H1 (cell line): ENCODE results near the gene GRK3. TPM values are rescaled to one million over a fixed set of nuclear protein-coding genes. Genes with fewer than 3 reads are reported as not detected.

Source experiments
- CTCF ChIA-PET: fragments of 300-600 bp; sonication (Branson Sonifier 250); formaldehyde crosslinking; loops from one replicate; lab custom pipeline; 2021; ENCODE audit not compliant: partially characterized antibody; lab: Charles Lee
- POLR2A ChIA-PET: fragments of 300-600 bp; sonication (Branson Sonifier 250); formaldehyde crosslinking; loops from one replicate; lab custom pipeline; 2021; ENCODE audit warnings: inconsistent platforms; ENCODE audit not compliant: partially characterized antibody; lab: Charles Lee
- DNase-seq, 2 experiments: peaks; one replicate each; pipeline versions ENCODE4 v3.0.0 to v3.0.0-alpha.2; 2010 to 2022; ENCODE audit warnings: low spot score in 2 of 2, low read depth in 1 of 2, mixed read lengths in 1 of 2
- FAIRE-seq: peaks from 2 replicates; lab custom pipeline; 2011; peaks lifted over from hg19 to GRCh38; lab: Jason Lieb, UNC
- H2AFZ ChIP-seq: 2 replicates; pipeline ENCODE4 v1.8.1; 2012; ENCODE audit warnings: low read length, inconsistent platforms
- H2AK5ac ChIP-seq: 2 replicates; pipeline ENCODE4 v1.6.1; 2013; ENCODE audit warnings: low read depth, low read length
- H2BK120ac ChIP-seq: replicated peaks from 2 replicates; pipeline ENCODE3; 2013; ENCODE audit warnings: low read depth, low read length, inconsistent platforms
- H2BK12ac ChIP-seq: 2 replicates; pipeline ENCODE4 v1.6.1; 2013; ENCODE audit warnings: low read depth, low read length
- H2BK15ac ChIP-seq: 2 replicates; pipeline ENCODE4 v1.6.1; 2013; ENCODE audit warnings: low read length
- H2BK20ac ChIP-seq: 2 replicates; pipeline ENCODE4 v1.6.1; 2013; ENCODE audit warnings: low read length
- H2BK5ac ChIP-seq: 2 replicates; pipeline ENCODE4 v1.6.1; 2013; ENCODE audit warnings: low read depth, low read length
- H3K14ac ChIP-seq: 2 replicates; pipeline ENCODE4 v1.6.1; 2013; ENCODE audit warnings: inconsistent platforms; ENCODE audit not compliant: insufficient read length
- H3K18ac ChIP-seq: 2 replicates; pipeline ENCODE4 v1.6.1; 2013; ENCODE audit warnings: low read length; ENCODE audit errors: extremely low read depth
- H3K23ac ChIP-seq: 2 replicates; pipeline ENCODE4 v1.6.1; 2013; ENCODE audit warnings: inconsistent platforms; ENCODE audit not compliant: insufficient read length
- H3K23me2 ChIP-seq: 2 replicates; pipeline ENCODE4 v1.6.1; 2013; ENCODE audit warnings: low read depth, low read length
- H3K27ac ChIP-seq: 2 replicates; pipeline ENCODE4 v1.6.1; 2011; ENCODE audit warnings: low read depth, low read length, inconsistent platforms
- H3K27me3 ChIP-seq, 4 experiments: replicated peaks in 1 of 4; 1 replicate in 1 of 4; 2 replicates in 3 of 4; pipeline versions ENCODE4 v1.6.1 to v1.8.1; 2011 to 2013; ENCODE audit warnings: low read length in 3 of 4, mild to moderate bottlenecking in 3 of 4, inconsistent platforms in 2 of 4, mixed read lengths in 2 of 4, moderate library complexity in 1 of 4; ENCODE audit not compliant: control insufficient read depth in 3 of 4, insufficient read depth in 3 of 4; ENCODE audit errors: extremely low read depth in 1 of 4
- H3K36me3 ChIP-seq, 4 experiments: 2 replicates each; pipeline versions ENCODE4 v1.6.1 to v1.8.1; 2011 to 2013; ENCODE audit warnings: mild to moderate bottlenecking in 4 of 4, low read length in 3 of 4, moderate library complexity in 2 of 4, control low read depth in 1 of 4, inconsistent platforms in 1 of 4; ENCODE audit not compliant: insufficient read depth in 4 of 4, control insufficient read depth in 2 of 4
- H3K4ac ChIP-seq: replicated peaks from 2 replicates; pipeline ENCODE3; 2013; ENCODE audit warnings: low read length, low read depth, mixed read lengths, inconsistent platforms; ENCODE audit not compliant: insufficient read length
- H3K4me1 ChIP-seq, 4 experiments: replicated peaks in 1 of 4; 1 replicate in 1 of 4; 2 replicates in 3 of 4; pipeline versions ENCODE4 v1.6.1 to v1.8.1; 2011 to 2013; ENCODE audit warnings: low read length in 3 of 4, inconsistent platforms in 2 of 4, mixed read lengths in 1 of 4; ENCODE audit not compliant: insufficient read depth in 4 of 4, control insufficient read depth in 3 of 4
- H3K4me2 ChIP-seq, 2 experiments: 2 replicates each; pipeline versions ENCODE4 v1.6.1 to v1.8.1; 2011 to 2013; ENCODE audit warnings: low read depth in 2 of 2, low read length in 2 of 2, control low read depth in 1 of 2, inconsistent platforms in 1 of 2, mild to moderate bottlenecking in 1 of 2; ENCODE audit not compliant: insufficient read depth in 1 of 2
- H3K4me3 ChIP-seq, 4 experiments: fragments of 200-600, 300-600 bp in 1 of 4; sonication (generic), shearing (Covaris generic), sonication (Bioruptor Twin) in 1 of 4; 2 replicates each; pipeline versions ENCODE4 v1.5.1 to v1.8.1; 2011 to 2016; ENCODE audit warnings: low read length in 4 of 4, low read depth in 3 of 4, control low read depth in 2 of 4, inconsistent platforms in 2 of 4, mild to moderate bottlenecking in 2 of 4, mixed read lengths in 1 of 4, moderate library complexity in 1 of 4; ENCODE audit not compliant: insufficient read depth in 2 of 4; ENCODE audit errors: extremely low read depth in 1 of 4
- H3K56ac ChIP-seq: replicated peaks from 2 replicates; pipeline ENCODE3; 2013; ENCODE audit warnings: low read depth, mild to moderate bottlenecking, mixed read lengths, low read length, inconsistent platforms; ENCODE audit not compliant: insufficient read length
- H3K79me1 ChIP-seq: 2 replicates; pipeline ENCODE4 v1.6.1; 2013; ENCODE audit warnings: low read depth, low read length, control low read depth
- H3K79me2 ChIP-seq, 2 experiments: 2 replicates each; pipeline versions ENCODE4 v1.6.1 to v1.8.1; 2012 to 2013; ENCODE audit warnings: low read length in 2 of 2, mild to moderate bottlenecking in 2 of 2, inconsistent platforms in 1 of 2; ENCODE audit not compliant: insufficient read depth in 2 of 2, control insufficient read depth in 1 of 2
- H3K9ac ChIP-seq, 4 experiments: replicated peaks in 1 of 4; 1 replicate in 1 of 4; 2 replicates in 3 of 4; pipeline versions ENCODE4 v1.6.1 to v1.8.1; 2011 to 2013; ENCODE audit warnings: low read depth in 3 of 4, low read length in 3 of 4, control low read depth in 2 of 4, mild to moderate bottlenecking in 2 of 4, moderate library complexity in 2 of 4, inconsistent platforms in 1 of 4; ENCODE audit errors: extremely low read depth in 1 of 4
- H3K9me3 ChIP-seq, 2 experiments: 2 replicates each; pipeline versions ENCODE4 v1.6.1 to v1.8.1; 2012 to 2013; ENCODE audit warnings: mild to moderate bottlenecking in 2 of 2, moderate library complexity in 2 of 2, control low read depth in 1 of 2, inconsistent platforms in 1 of 2, low read depth in 1 of 2, low read length in 1 of 2, mixed read lengths in 1 of 2; ENCODE audit not compliant: insufficient read depth in 2 of 2
- H4K20me1 ChIP-seq, 2 experiments: replicated peaks in 1 of 2; 2 replicates each; pipeline versions ENCODE3 to v1.8.1; 2011 to 2013; ENCODE audit warnings: inconsistent platforms in 2 of 2, low read length in 2 of 2, mild to moderate bottlenecking in 1 of 2; ENCODE audit not compliant: insufficient read depth in 2 of 2, control insufficient read depth in 1 of 2
- H4K5ac ChIP-seq: 2 replicates; pipeline ENCODE4 v1.6.1; 2013; ENCODE audit warnings: low read length, low read depth, mixed read lengths, inconsistent platforms; ENCODE audit not compliant: insufficient read length
- H4K8ac ChIP-seq: 2 replicates; pipeline ENCODE4 v1.8.0; 2013; ENCODE audit warnings: mild to moderate bottlenecking, moderate library complexity, low read length, inconsistent platforms; ENCODE audit not compliant: insufficient read depth; ENCODE audit errors: extremely low read depth
- H4K91ac ChIP-seq: replicated peaks from 2 replicates; pipeline ENCODE3; 2013; ENCODE audit warnings: low read length, mixed read lengths, inconsistent platforms; ENCODE audit not compliant: insufficient read length
- CREB1 ChIP-seq: IDR thresholded peaks from 2 replicates; pipeline ENCODE4 v1.6.1; 2012; ENCODE audit warnings: inconsistent platforms
- CTBP2 ChIP-seq: IDR thresholded peaks from 2 replicates; pipeline ENCODE4 v1.7.0; 2011; ENCODE audit warnings: borderline replicate concordance, mild to moderate bottlenecking, moderate library complexity, mixed read lengths, low read length; ENCODE audit not compliant: insufficient read depth, insufficient read length
- EP300 ChIP-seq, 2 experiments: IDR thresholded peaks; 1 replicate in 1 of 2; 2 replicates in 1 of 2; pipeline ENCODE4 v1.6.1; 2011 to 2012; ENCODE audit warnings: low read depth in 2 of 2, low read length in 2 of 2, mild to moderate bottlenecking in 2 of 2, borderline replicate concordance in 1 of 2, inconsistent platforms in 1 of 2, moderate library complexity in 1 of 2
- HDAC2 ChIP-seq, 2 experiments: fragments of 300-600 bp in 1 of 2; sonication (generic) in 1 of 2; IDR thresholded peaks; 2 replicates each; pipeline ENCODE4 v1.6.1; 2011 to 2012; ENCODE audit warnings: low read depth in 2 of 2, low read length in 2 of 2, mild to moderate bottlenecking in 2 of 2, moderate library complexity in 2 of 2, borderline replicate concordance in 1 of 2, inconsistent platforms in 1 of 2
- HDAC6 ChIP-seq: IDR thresholded peaks from one replicate; pipeline ENCODE4 v1.7.1; 2012; ENCODE audit warnings: low read depth, mild to moderate bottlenecking, inconsistent platforms, low read length, moderate library complexity
- NRF1 ChIP-seq: IDR thresholded peaks from 2 replicates; pipeline ENCODE4 v1.6.1; 2011; ENCODE audit warnings: mild to moderate bottlenecking, low read depth, low read length, improper control_type of control experiment
- PHF8 ChIP-seq: fragments of 200-600 bp; sonication (generic); conservative IDR thresholded peaks from 2 replicates; pipeline ENCODE4 v1.7.1; 2012; ENCODE audit warnings: low read depth, mild to moderate bottlenecking, inconsistent platforms, low read length, moderate library complexity
- RFX5 ChIP-seq: IDR thresholded peaks from 2 replicates; pipeline ENCODE4 v1.6.1; 2011; ENCODE audit warnings: low read depth, low read length, improper control_type of control experiment, borderline replicate concordance
- RXRA ChIP-seq: IDR thresholded peaks from 2 replicates; pipeline ENCODE4 v1.6.1; 2011; ENCODE audit warnings: low read depth, mild to moderate bottlenecking, low read length, moderate library complexity; ENCODE audit not compliant: insufficient read depth
- SIX5 ChIP-seq: IDR thresholded peaks from 2 replicates; pipeline ENCODE4 v1.6.1; 2011; ENCODE audit warnings: mild to moderate bottlenecking, low read depth, low read length
- WGBS, 2 experiments: shearing (Covaris generic) in 1 of 2; methylation state at CpG; one replicate each; pipeline versions ENCODE4 v1.1.6 to v1.1.7; 2013 to 2015; ENCODE audit warnings: low lambda C conversion rate in 2 of 2, mixed read lengths in 2 of 2, inconsistent platforms in 1 of 2, low coverage in 1 of 2, missing lambda C conversion rate in 1 of 2; ENCODE audit not compliant: insufficient replicate concordance in 2 of 2, insufficient coverage in 1 of 2, insufficient read length in 1 of 2; ENCODE audit errors: extremely low coverage in 1 of 2, missing lambda C conversion rate in 1 of 2; 5-methylcytosine and 5-hydroxymethylcytosine counted together
- polyA plus RNA-seq, 7 experiments: library from polyadenylated mRNA; depleted of rRNA in 3 of 7; stranded (reverse) in 5 of 7; unstranded in 2 of 7; fragments of >200 nt in 5 of 7; fragments of 200-250 nt in 2 of 7; gene quantifications; 1 replicate in 5 of 7; 2 replicates in 1 of 7; 4 replicates in 1 of 7; pipeline versions ENCODE4 v1.2.1 to v1.2.3, GENCODE V29; 2011 to 2013; ENCODE audit warnings: missing spikeins in 2 of 7, mixed read lengths in 2 of 7
- total RNA-seq: library from RNA; stranded (reverse); fragmentation: NEBNext Ultra II Directional; extraction: Animal tissue kit (Norgen Biotek cat#: 25700); gene quantifications from 2 replicates; pipeline ENCODE4 v1.2.1, GENCODE V29; 2021

Gene GRK3
- total and polyA plus RNA-seq, 2 of the 8 experiments (the other 6 are each of a cell fraction or from before 2014, with no cell fraction given) = 7.5 to 35.3 TPM

DNA sequence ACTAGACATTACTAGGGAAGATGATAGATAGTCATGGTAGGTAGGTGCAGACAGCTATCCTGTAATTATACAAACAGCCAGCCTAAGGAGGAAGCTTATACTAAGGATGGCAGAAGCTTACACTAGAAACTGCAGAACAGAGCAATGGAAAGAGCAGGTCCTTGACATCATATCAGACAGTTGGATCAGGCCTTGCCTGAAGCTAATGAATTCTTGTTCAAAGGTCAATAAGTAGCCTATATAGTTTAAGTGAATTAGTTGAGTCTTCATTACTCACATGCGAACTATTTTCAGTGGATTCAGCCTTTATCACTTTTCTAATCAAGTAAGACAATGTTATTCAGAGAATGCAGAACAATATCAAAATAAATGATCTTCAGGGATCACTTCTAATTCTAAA is 22.3 kb upstream of the GRK3 start:
- no peak overlapping the region for H2BK12ac ChIP-seq
- TF ChIP-seq HDAC2 (IDR thresholded peaks at IDR 0.05; ENCODE audit: borderline replicate concordance in 1 of 2, low read depth in 2 of 2, low read length in 2 of 2) = no peak
- TF ChIP-seq HDAC6 = no peak
- no peak for TF ChIP-seq PHF8
- no peak for TF ChIP-seq CREB1
- TF ChIP-seq SIX5 = no peak
- no peak for TF ChIP-seq EP300 (IDR thresholded peaks at IDR 0.05; ENCODE audit: borderline replicate concordance in 1 of 2, low read depth in 2 of 2, low read length in 2 of 2)
- no peak for TF ChIP-seq RXRA
- TF ChIP-seq NRF1 = no peak
- TF ChIP-seq RFX5 = no peak
- TF ChIP-seq CTBP2 = no peak
- H3K27me3 ChIP-seq = no peaks in the 10 kb centered on the region; a peak in 1 of 7 replicates
- H4K5ac ChIP-seq = no peak overlapping the region
- no peak overlapping the region for H3K23ac ChIP-seq
- H3K4me3 ChIP-seq = no peak overlapping the region
- no peak overlapping the region for H2BK20ac ChIP-seq
- H3K4me1 ChIP-seq = peaks cover 0 to 5% (median 2%) of the 10 kb centered on the region in 4 experiments; a peak in 3 of 7 replicates
- ChIA-PET POLR2A (interaction anchor here (0.6 kb wide), 1 partner anchor 24 kb away, joined by 4 read pairs; no protein-coding TSS in a partner anchor), CTCF (interaction anchor here (0.6 to 1.9 kb wide), 4 partner anchors 27 to 182 kb away, joined by 3 to 6 read pairs (median 4); no protein-coding TSS in a partner anchor)
- H3K27ac ChIP-seq = no peak overlapping the region
- H3K79me1 ChIP-seq = no peaks in the 10 kb centered on the region
- H3K9ac ChIP-seq = no peak overlapping the region
- 74% methylated on average over 1 of the region's 1 CpG; no CpG with 5 or more reads in 1 of the 2 experiments for WGBS, 2 experiments
- H4K20me1 ChIP-seq = no peaks in the 10 kb centered on the region
- H2BK15ac ChIP-seq = no peak overlapping the region
- no peak overlapping the region for H4K91ac ChIP-seq
- no peak overlapping the region for H3K14ac ChIP-seq
- FAIRE-seq = no peak
- no peak overlapping the region for H2AFZ ChIP-seq
- no peak overlapping the region for H4K8ac ChIP-seq
- no peaks in the 10 kb centered on the region; the same call in 1 of the 2 replicates for H3K23me2 ChIP-seq
- DNase-seq = no peak
- no peak overlapping the region for H3K18ac ChIP-seq
- H2BK5ac ChIP-seq = no peak overlapping the region
- no peaks in the 10 kb centered on the region; a peak in 1 of 4 replicates for H3K9me3 ChIP-seq
- no peak overlapping the region for H3K56ac ChIP-seq
- no peak overlapping the region for H2BK120ac ChIP-seq
- no peak overlapping the region for H2AK5ac ChIP-seq
- no peak overlapping the region for H3K4me2 ChIP-seq
- no peak overlapping the region for H3K4ac ChIP-seq
- H3K36me3 ChIP-seq = no peaks in the 10 kb centered on the region
- H3K79me2 ChIP-seq = no peaks in the 10 kb centered on the region
